ENCODE results near the gene CFAP74. TPM values are rescaled to one million over a fixed set of nuclear protein-coding genes. Genes with fewer than 3 reads are reported as not detected.

Gene CFAP74
- total and polyA plus RNA-seq, 2 of the 4 experiments (the other 2 are of a cell fraction), result not detected

DNA sequence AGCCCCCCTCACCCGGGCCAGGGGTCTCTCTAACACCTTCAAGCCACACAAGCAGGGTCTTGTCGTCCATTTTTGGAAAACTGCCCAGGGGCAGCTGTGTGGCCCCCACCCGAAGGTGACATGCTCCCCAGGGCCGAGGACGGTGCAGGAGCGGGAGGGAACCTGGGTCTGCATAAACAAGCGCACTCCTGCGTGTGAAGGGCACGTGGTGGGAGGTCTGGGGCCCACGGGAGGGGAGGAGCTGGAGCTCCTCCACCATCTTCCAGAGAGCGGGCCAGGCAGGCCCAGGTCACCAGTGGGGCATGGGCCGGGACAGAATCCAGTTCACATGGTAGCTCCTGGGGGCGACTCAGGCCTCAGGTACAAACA, 16.5 kb downstream of the CFAP74 start (continued):
- no peak for TF ChIP-seq USF2 (IDR thresholded peaks at IDR 0.05; ENCODE audit: low read depth, low read length)

- ATAC-seq (ENCODE audit: low read depth), result no peak
- BruUV-seq (replicated peaks), result no TSS peak
- Histone ChIP-seq H2AFZ (replicated peaks; ENCODE audit: low read length, poor library complexity) (no peak overlapping the region), H2AK9ac (replicated peaks; ENCODE audit: low read depth, low read length, poor library complexity) (no peak overlapping the region), H3K14ac (replicated peaks; ENCODE audit: low read depth, low read length) (no peak overlapping the region), H3K36me3 (ENCODE audit: control insufficient read depth, insufficient read depth, low read length) (no peaks in the 10 kb centered on the region), H4K5ac (ENCODE audit: low read depth, low read length) (no peak overlapping the region), H4K20me1 (ENCODE audit: insufficient read depth, low read length) (no peaks in the 10 kb centered on the region), H2BK15ac (ENCODE audit: low read depth, low read length) (no peak overlapping the region), H3K4ac (ENCODE audit: low read depth, low read length) (no peak overlapping the region), H3K4me2 (ENCODE audit: low read depth, low read length) (no peak overlapping the region), H3K9me1 (ENCODE audit: insufficient read depth, low read length) (peaks cover 3% of the 10 kb centered on the region; the same call in 1 of the 2 replicates), H3K18ac (ENCODE audit: low read depth, low read length) (no peak overlapping the region), H3K9ac (ENCODE audit: low read depth, low read length) (no peak overlapping the region), H4K8ac (ENCODE audit: low read depth in 2 of 2, low read length in 2 of 2) (no peak overlapping the region), H3K27ac (ENCODE audit: insufficient read depth, low read length) (no peak overlapping the region), H3K4me1 (ENCODE audit: control insufficient read depth, insufficient read depth, low read length) (no peaks in the 10 kb centered on the region), H4K91ac (ENCODE audit: insufficient read depth, low read depth, low read length) (no peak overlapping the region), H2BK20ac (ENCODE audit: low read depth, low read length) (no peak overlapping the region), H2AK5ac (ENCODE audit: low read depth, low read length) (no peak overlapping the region), H3K27me3 (ENCODE audit: control insufficient read depth, insufficient read depth, low read length) (peaks cover 8% of the 10 kb centered on the region; the same call in 1 of the 2 replicates), H3K56ac (ENCODE audit: extremely low read depth, insufficient read depth, low read length) (no peak overlapping the region), H3K23ac (ENCODE audit: low read depth, low read length) (no peak overlapping the region), H3K9me3 (ENCODE audit: control insufficient read depth, insufficient read depth, low read length) (no peaks in the 10 kb centered on the region), H2BK120ac (ENCODE audit: low read depth, low read length) (no peak overlapping the region), H2BK5ac (ENCODE audit: low read depth, low read length, poor library complexity, severe bottlenecking) (no peak overlapping the region), H3K79me1 (ENCODE audit: low read depth in 1 of 2, low read length in 2 of 2) (no peaks in the 10 kb centered on the region), H3K4me3 (ENCODE audit: insufficient read depth, low read depth, low read length) (no peak overlapping the region)
- intact Hi-C loops (cut with micrococcal nuclease) (no loop called here), dilution Hi-C loops (cut with HindIII; ENCODE audit: low sequenced_read_pairs, unreplicated experiment) (no loop called here), in situ Hi-C loops (cut with MboI; ENCODE audit: low sequenced_read_pairs) (no loop called here)
- WGBS, 2 experiments (ENCODE audit: extremely low coverage in 2 of 2, insufficient read length in 1 of 2), result 56% methylated on average over 14 of the region's 24 CpGs; no CpG with 5 or more reads in 1 of the 2 experiments
- DNase-seq, result no peak
- ChIA-PET CTCF (no interaction called here), POLR2A (ENCODE audit: unreplicated experiment) (no interaction called here)
- TF ChIP-seq POLR2A (IDR thresholded peaks at IDR 0.05; ENCODE audit: low read depth, low read length) (no peak), MXI1 (IDR thresholded peaks at IDR 0.05; ENCODE audit: borderline replicate concordance, low read depth, low read length) (no peak), CHD1 (IDR thresholded peaks at IDR 0.05; ENCODE audit: low read depth, low read length) (no peak), RFX5 (IDR thresholded peaks at IDR 0.05; ENCODE audit: low read depth, low read length) (no peak), FOS (IDR thresholded peaks at IDR 0.05; ENCODE audit: low read depth, low read length) (no peak)
These were observed 17.0 kb downstream of the CFAP74 start for GRCh38 chr1:1986451-1987141.
